ENCODE results near the gene ATP10D.

GRCh38 chr4:47499700-47500099 lies 14.6 kb downstream of the ATP10D start:
- TF ChIP-seq POLR2AphosphoS5 (IDR thresholded peaks at IDR 0.05) = no peak
- no peak for TF ChIP-seq EP300 (IDR thresholded peaks at IDR 0.05)
- TF ChIP-seq CTCF (IDR thresholded peaks at IDR 0.05) = no peak

Measured in upper lobe of left lung (tissue), 4 donors.